Karpas-422 (cell line): Measurements from ENCODE around the gene PROX1. TPM values are rescaled to one million over a fixed set of nuclear protein-coding genes. Genes with fewer than 3 reads are reported as not detected.
A peak's percentile ranks its signal among the peaks of the same experiment; 100 is the strongest.

Source experiments
- DNase-seq: peaks from one replicate; pipeline ENCODE4 v3.0.0-alpha.2; 2015
- H2AFZ ChIP-seq: fragments of 200-600 bp; sonication (generic); 2 replicates; pipeline ENCODE4 v1.6.1; 2014; ENCODE audit warnings: antibody characterized with exemption, low read length, mixed read lengths
- H3K27ac ChIP-seq: fragments of 200-600 bp; sonication (generic); 2 replicates; pipeline ENCODE4 v1.5.1; 2014; ENCODE audit warnings: mild to moderate bottlenecking, low read length, moderate library complexity
- H3K27me3 ChIP-seq: fragments of 200-600 bp; sonication (generic); 2 replicates; pipeline ENCODE4 v1.6.1; 2014; ENCODE audit warnings: low read length, mixed read lengths
- H3K36me3 ChIP-seq: fragments of 200-600 bp; sonication (generic); 2 replicates; pipeline ENCODE4 v1.6.1; 2014; ENCODE audit warnings: low read length, mixed read lengths; ENCODE audit not compliant: insufficient read depth
- H3K4me1 ChIP-seq: fragments of 200-600 bp; sonication (generic); 2 replicates; pipeline ENCODE4 v1.6.1; 2014; ENCODE audit warnings: mild to moderate bottlenecking, low read length, mixed read lengths
- H3K4me2 ChIP-seq: fragments of 200-600 bp; sonication (generic); 2 replicates; pipeline ENCODE4 v1.6.1; 2014; ENCODE audit warnings: low read length, low read depth, mild to moderate bottlenecking; ENCODE audit not compliant: poor library complexity, severe bottlenecking
- H3K4me3 ChIP-seq: fragments of 200-600 bp; sonication (generic); 2 replicates; pipeline ENCODE4 v1.5.1; 2014; ENCODE audit warnings: mild to moderate bottlenecking, antibody characterized with exemption, low read length, mixed read lengths
- H3K79me2 ChIP-seq: fragments of 200-600 bp; sonication (generic); 2 replicates; pipeline ENCODE4 v1.6.1; 2014; ENCODE audit warnings: mild to moderate bottlenecking, low read length, mixed read lengths
- H3K9ac ChIP-seq: fragments of 200-600 bp; sonication (generic); 2 replicates; pipeline ENCODE4 v1.6.0; 2014; ENCODE audit warnings: low read length
- H3K9me2 ChIP-seq: fragments of 200-600 bp; sonication (generic), shearing (Covaris generic); replicated peaks from 2 replicates; pipeline ENCODE4 v1.6.0; 2014; ENCODE audit warnings: mild to moderate bottlenecking, low read length, moderate library complexity; ENCODE audit not compliant: insufficient read depth
- H3K9me3 ChIP-seq: fragments of 300-700, 200-600 bp; sonication (generic); 2 replicates; pipeline ENCODE4 v1.6.1; 2014; ENCODE audit warnings: low read length, mixed read lengths
- H4K20me1 ChIP-seq: fragments of 200-600 bp; sonication (generic); 2 replicates; pipeline ENCODE4 v1.6.1; 2014; ENCODE audit warnings: mild to moderate bottlenecking, antibody characterized with exemption, low read length, low read depth; ENCODE audit not compliant: insufficient read depth
- total RNA-seq: library from RNA; depleted of rRNA; stranded (reverse); fragments of >200 nt; shearing (Covaris generic); gene quantifications from 2 replicates; pipeline ENCODE4 v1.2.3, GENCODE V29; 2014; ENCODE audit warnings: low replicate concordance

The PROX1 gene
- total RNA-seq, 1 experiment from 2014 or later = 0.41 TPM

GRCh38 chr1:213989002-213989855 is 1.5 kb downstream of the PROX1 start:
- Histone ChIP-seq H3K4me3 (peak overlapping the region; percentile 74), H3K27me3 (no peaks in the 10 kb centered on the region), H3K4me1 (peaks cover 28% of the 10 kb centered on the region), H3K79me2 (no peaks in the 10 kb centered on the region), H3K36me3 (no peaks in the 10 kb centered on the region), H3K4me2 (peak overlapping the region; percentile 96), H3K27ac (no peak overlapping the region), H2AFZ (peak overlapping the region; percentile 44), H3K9ac (peak overlapping the region; percentile 72), H3K9me2 (no peaks in the 10 kb centered on the region), H4K20me1 (no peaks in the 10 kb centered on the region), H3K9me3 (no peaks in the 10 kb centered on the region)
- DNase-seq = peak; percentile 72

- no peak overlapping the region for H2AFZ ChIP-seq
- H3K9me3 ChIP-seq = no peaks in the 10 kb centered on the region
- no peaks in the 10 kb centered on the region for H3K36me3 ChIP-seq
- no peaks in the 10 kb centered on the region for H3K79me2 ChIP-seq
- no peak overlapping the region for H3K4me2 ChIP-seq
- no peak overlapping the region for H3K27ac ChIP-seq
- H3K9ac ChIP-seq = no peak overlapping the region
- H4K20me1 ChIP-seq = no peaks in the 10 kb centered on the region
- no peak overlapping the region for H3K4me3 ChIP-seq
- peaks cover 17% of the 10 kb centered on the region for H3K4me1 ChIP-seq
- DNase-seq = no peak
- no peaks in the 10 kb centered on the region for H3K9me2 ChIP-seq
- no peaks in the 10 kb centered on the region for H3K27me3 ChIP-seq
Observed at GRCh38 chr1:213993929-213994328, 6.2 kb downstream of the PROX1 start.

GRCh38 chr1:213994888-213995287 is 7.1 kb downstream of the PROX1 start:
- Histone ChIP-seq H3K27me3 (no peaks in the 10 kb centered on the region), H3K9ac (no peak overlapping the region), H3K36me3 (no peaks in the 10 kb centered on the region), H3K27ac (no peak overlapping the region), H3K9me3 (no peaks in the 10 kb centered on the region), H3K4me2 (no peak overlapping the region), H3K4me1 (peaks cover 12% of the 10 kb centered on the region), H3K4me3 (no peak overlapping the region), H3K79me2 (no peaks in the 10 kb centered on the region), H4K20me1 (no peaks in the 10 kb centered on the region), H3K9me2 (no peaks in the 10 kb centered on the region), H2AFZ (no peak overlapping the region)
- DNase-seq = no peak

- H3K27ac ChIP-seq = no peak overlapping the region
- H3K9me2 ChIP-seq = no peaks in the 10 kb centered on the region
- H3K36me3 ChIP-seq = no peaks in the 10 kb centered on the region
- H4K20me1 ChIP-seq = no peaks in the 10 kb centered on the region
- no peak overlapping the region for H3K9ac ChIP-seq
- no peaks in the 10 kb centered on the region for H3K9me3 ChIP-seq
- peaks cover 12% of the 10 kb centered on the region for H3K4me1 ChIP-seq
- H3K4me3 ChIP-seq = no peak overlapping the region
- H3K27me3 ChIP-seq = no peaks in the 10 kb centered on the region
- H2AFZ ChIP-seq = no peak overlapping the region
- H3K79me2 ChIP-seq = no peaks in the 10 kb centered on the region
- no peak overlapping the region for H3K4me2 ChIP-seq
- no peak for DNase-seq
Observed at GRCh38 chr1:213995603-213996002, 7.8 kb downstream of the PROX1 start.

- Histone ChIP-seq H4K20me1 (no peaks in the 10 kb centered on the region), H3K9me3 (no peaks in the 10 kb centered on the region), H2AFZ (no peak overlapping the region), H3K9ac (no peak overlapping the region), H3K27me3 (no peaks in the 10 kb centered on the region), H3K79me2 (no peaks in the 10 kb centered on the region), H3K27ac (no peak overlapping the region), H3K4me2 (no peak overlapping the region), H3K4me3 (no peak overlapping the region), H3K36me3 (no peaks in the 10 kb centered on the region), H3K9me2 (no peaks in the 10 kb centered on the region), H3K4me1 (peaks cover 17% of the 10 kb centered on the region)
- no peak for DNase-seq
Observed at GRCh38 chr1:213996320-213997037, 8.7 kb downstream of the PROX1 start.

GRCh38 chr1:213997038-213997771 is 9.4 kb downstream of the PROX1 start:
- Histone ChIP-seq H3K4me2 (no peak overlapping the region), H3K4me1 (peaks cover 24% of the 10 kb centered on the region), H3K36me3 (no peaks in the 10 kb centered on the region), H3K9me2 (no peaks in the 10 kb centered on the region), H4K20me1 (no peaks in the 10 kb centered on the region), H3K4me3 (no peak overlapping the region), H3K27me3 (no peaks in the 10 kb centered on the region), H3K79me2 (no peaks in the 10 kb centered on the region), H2AFZ (no peak overlapping the region), H3K9me3 (no peaks in the 10 kb centered on the region), H3K27ac (no peak overlapping the region), H3K9ac (no peak overlapping the region)
- no peak for DNase-seq

GRCh38 chr1:213997772-213998107 is 10.0 kb downstream of the PROX1 start:
- DNase-seq = no peak
- no peak overlapping the region for H3K4me2 ChIP-seq
- H4K20me1 ChIP-seq = no peaks in the 10 kb centered on the region
- H3K27ac ChIP-seq = no peak overlapping the region
- H3K79me2 ChIP-seq = no peaks in the 10 kb centered on the region
- no peaks in the 10 kb centered on the region for H3K27me3 ChIP-seq
- no peaks in the 10 kb centered on the region for H3K9me3 ChIP-seq
- H2AFZ ChIP-seq = no peak overlapping the region
- H3K36me3 ChIP-seq = no peaks in the 10 kb centered on the region
- H3K4me1 ChIP-seq = peaks cover 27% of the 10 kb centered on the region
- no peak overlapping the region for H3K4me3 ChIP-seq
- H3K9ac ChIP-seq = no peak overlapping the region
- no peaks in the 10 kb centered on the region for H3K9me2 ChIP-seq

GRCh38 chr1:213998785-213999184 is 11.0 kb downstream of the PROX1 start:
- Histone ChIP-seq H3K27me3 (no peaks in the 10 kb centered on the region), H2AFZ (no peak overlapping the region), H3K36me3 (no peaks in the 10 kb centered on the region), H3K9me3 (no peaks in the 10 kb centered on the region), H3K4me2 (no peak overlapping the region), H3K27ac (no peak overlapping the region), H3K4me3 (no peak overlapping the region), H3K9ac (no peak overlapping the region), H4K20me1 (no peaks in the 10 kb centered on the region), H3K9me2 (no peaks in the 10 kb centered on the region), H3K79me2 (no peaks in the 10 kb centered on the region), H3K4me1 (peaks cover 22% of the 10 kb centered on the region)
- DNase-seq = no peak
